Measurements from ENCODE around the gene CAPN8. TPM values are rescaled to one million over a fixed set of nuclear protein-coding genes. Genes with fewer than 3 reads are reported as not detected.

CAPN8 gene
- total RNA-seq, 1 experiment from 2014 or later = 0.28 TPM

GRCh38 chr1:223695941-223696340 lies 30.4 kb upstream of the CAPN8 start:
- CTCF ChIA-PET = interaction anchor here (0.6 to 2.5 kb wide), 22 partner anchors 9 to 887 kb away, joined by 3 to 11 read pairs (median 4); partner anchors contain the start of genes CAPN2 and DEGS1
- H3K36me3 Mint-ChIP-seq = no peaks in the 10 kb centered on the region
- no peaks in the 10 kb centered on the region; the same call in 1 of the 2 replicates for H3K4me1 Mint-ChIP-seq
- no peaks in the 10 kb centered on the region; the same call in 1 of the 2 replicates for H3K27me3 Mint-ChIP-seq (ENCODE audit: low read depth)
- ATAC-seq (no peak), DNase-seq (ENCODE audit: low spot score) (no peak)
- no peak overlapping the region for H3K27ac Mint-ChIP-seq
- POLR2A ChIA-PET = no interaction called here
- no peak overlapping the region for H3K4me3 Mint-ChIP-seq
- H3K9me3 Mint-ChIP-seq = no peaks in the 10 kb centered on the region
- TF ChIP-seq ZNF423 (CRISPR knock-in tag; IDR thresholded peaks at IDR 0.05) (no peak), MAX (CRISPR knock-in tag; IDR thresholded peaks at IDR 0.05) (no peak), TCF7 (CRISPR knock-in tag; IDR thresholded peaks at IDR 0.05; ENCODE audit: low read depth) (no peak), EMX1 (CRISPR knock-in tag; IDR thresholded peaks at IDR 0.05) (no peak), STAT6 (CRISPR knock-in tag; conservative IDR thresholded peaks at IDR 0.05; ENCODE audit: low read depth) (no peak), MXD4 (CRISPR knock-in tag; IDR thresholded peaks at IDR 0.05; ENCODE audit: borderline replicate concordance) (no peak), ZBTB21 (CRISPR knock-in tag; IDR thresholded peaks at IDR 0.05; ENCODE audit: borderline replicate concordance) (no peak), NFYB (CRISPR knock-in tag; conservative IDR thresholded peaks at IDR 0.05; ENCODE audit: low read depth) (no peak), PRDM15 (CRISPR knock-in tag; IDR thresholded peaks at IDR 0.05) (no peak)

- Mint-ChIP-seq H3K36me3 (no peaks in the 10 kb centered on the region), H3K4me1 (no peaks in the 10 kb centered on the region), H3K27me3 (ENCODE audit: low read depth) (no peaks in the 10 kb centered on the region; the same call in 1 of the 2 replicates), H3K27ac (no peak overlapping the region), H3K9me3 (no peaks in the 10 kb centered on the region), H3K4me3 (no peak overlapping the region)
- TF ChIP-seq RORB (CRISPR knock-in tag; IDR thresholded peaks at IDR 0.05) = no peak
- DNase-seq (ENCODE audit: low spot score) (no peak), ATAC-seq (no peak)
- ChIA-PET POLR2A (no interaction called here), CTCF (interaction anchor here (1.0 to 2.5 kb wide), 10 partner anchors 10 to 561 kb away, joined by 3 to 11 read pairs (median 6); no protein-coding TSS in a partner anchor)
These were observed 29.6 kb upstream of the CAPN8 start for GRCh38 chr1:223695014-223695548.

- DNase-seq (ENCODE audit: low spot score) = no peak
- ChIA-PET CTCF (no interaction called here), POLR2A (no interaction called here)
- no peak overlapping the region for H3K27ac Mint-ChIP-seq
- no peaks in the 10 kb centered on the region; the same call in 1 of the 2 replicates for H3K27me3 Mint-ChIP-seq (ENCODE audit: low read depth)
- peaks cover 16% of the 10 kb centered on the region for H3K9me3 Mint-ChIP-seq
- H3K4me3 Mint-ChIP-seq = no peak overlapping the region
- H3K4me1 Mint-ChIP-seq = no peaks in the 10 kb centered on the region
- ATAC-seq = no peak
- no peaks in the 10 kb centered on the region for H3K36me3 Mint-ChIP-seq
- no peak for TF ChIP-seq E2F1 (CRISPR knock-in tag; IDR thresholded peaks at IDR 0.05)
- TF ChIP-seq ZNF416 (CRISPR knock-in tag; IDR thresholded peaks at IDR 0.05) = no peak
- TF ChIP-seq USF1 (CRISPR knock-in tag; IDR thresholded peaks at IDR 0.05) = no peak
- TF ChIP-seq CREB1 (CRISPR knock-in tag; IDR thresholded peaks at IDR 0.05) = no peak
- TF ChIP-seq GABPB1 (CRISPR knock-in tag; IDR thresholded peaks at IDR 0.05) = no peak
These were observed 25.6 kb upstream of the CAPN8 start for GRCh38 chr1:223691121-223691520.
